GM23338 (cell line): ENCODE data around the gene TSEN2. TPM values are rescaled to one million over a fixed set of nuclear protein-coding genes. Genes with fewer than 3 reads are reported as not detected.

Experiments used
- CREB1 ChIP-seq: fragments of 250-450 bp; sonication (Bioruptor Pico); IDR thresholded peaks from 2 replicates; pipeline ENCODE4 v1.5.0; 2020; ENCODE audit warnings: low read depth, mild to moderate bottlenecking, moderate library complexity
- EZH2 ChIP-seq: fragments of 200-600 bp; sonication (generic); IDR thresholded peaks from one replicate; pipeline ENCODE4 v1.8.0; 2017; ENCODE audit warnings: antibody characterized with exemption, mild to moderate bottlenecking, low read depth; ENCODE audit not compliant: unreplicated experiment
- EZH2phosphoT487 ChIP-seq: fragments of 200-600 bp; sonication (generic); IDR thresholded peaks from one replicate; pipeline ENCODE4 v1.8.1; 2018; ENCODE audit warnings: antibody characterized with exemption; ENCODE audit not compliant: unreplicated experiment
- JUNB ChIP-seq: IDR thresholded peaks from one replicate; pipeline ENCODE4 v1.6.1; 2016; ENCODE audit warnings: antibody characterized with exemption; ENCODE audit not compliant: unreplicated experiment
- POLR2AphosphoS5 ChIP-seq: IDR thresholded peaks from 2 replicates; pipeline ENCODE4 v1.6.1; 2016; ENCODE audit warnings: antibody characterized with exemption, low read depth
- ZNF114 ChIP-seq: fragments of 250-450 bp; sonication (Bioruptor Pico); IDR thresholded peaks from 2 replicates; pipeline ENCODE4 v1.5.0; 2020; ENCODE audit warnings: mild to moderate bottlenecking, moderate library complexity
- ZNF331 ChIP-seq: fragments of 250-450 bp; sonication (Bioruptor Pico); IDR thresholded peaks from 2 replicates; pipeline ENCODE4 v1.5.0; 2020; ENCODE audit warnings: low read depth, mild to moderate bottlenecking, moderate library complexity
- polyA plus RNA-seq: library from polyadenylated mRNA; unstranded; fragments of >200 nt; fragmentation: Nextera tagmentation; extraction: Ambion mirVana; gene quantifications from 2 replicates; pipeline ENCODE4 v1.2.1, GENCODE V29; 2016
- total RNA-seq: library from RNA; depleted of rRNA; stranded (reverse); fragments of >200 nt; shearing (Covaris generic); gene quantifications from 2 replicates; pipeline ENCODE4 v1.2.3, GENCODE V29; 2014
- TF ChIP-seq, protein P1 (sequence below): fragments of 250-450 bp; sonication (Bioruptor Pico); IDR thresholded peaks from 2 replicates; pipeline ENCODE4 v1.5.0; 2020; ENCODE audit warnings: mild to moderate bottlenecking, moderate library complexity
- TF ChIP-seq, protein P2 (sequence below), 2 experiments: fragments of 200-600 bp in 1 of 2; sonication (generic) in 1 of 2; conservative IDR thresholded peaks; 2 replicates each; pipeline versions ENCODE4 v1.5.1 to v1.6.1; 2016 to 2017; ENCODE audit warnings: antibody characterized with exemption in 2 of 2, low read depth in 2 of 2, mild to moderate bottlenecking in 2 of 2, moderate library complexity in 1 of 2
- TF ChIP-seq, protein P3 (sequence below): IDR thresholded peaks from 2 replicates; pipeline ENCODE4 v1.6.1; 2016; ENCODE audit warnings: antibody characterized with exemption

The TSEN2 gene
- total and polyA plus RNA-seq, 2 experiments from 2014 or later, result 27.7 to 30.0 TPM

- TF ChIP-seq, protein P1, sequence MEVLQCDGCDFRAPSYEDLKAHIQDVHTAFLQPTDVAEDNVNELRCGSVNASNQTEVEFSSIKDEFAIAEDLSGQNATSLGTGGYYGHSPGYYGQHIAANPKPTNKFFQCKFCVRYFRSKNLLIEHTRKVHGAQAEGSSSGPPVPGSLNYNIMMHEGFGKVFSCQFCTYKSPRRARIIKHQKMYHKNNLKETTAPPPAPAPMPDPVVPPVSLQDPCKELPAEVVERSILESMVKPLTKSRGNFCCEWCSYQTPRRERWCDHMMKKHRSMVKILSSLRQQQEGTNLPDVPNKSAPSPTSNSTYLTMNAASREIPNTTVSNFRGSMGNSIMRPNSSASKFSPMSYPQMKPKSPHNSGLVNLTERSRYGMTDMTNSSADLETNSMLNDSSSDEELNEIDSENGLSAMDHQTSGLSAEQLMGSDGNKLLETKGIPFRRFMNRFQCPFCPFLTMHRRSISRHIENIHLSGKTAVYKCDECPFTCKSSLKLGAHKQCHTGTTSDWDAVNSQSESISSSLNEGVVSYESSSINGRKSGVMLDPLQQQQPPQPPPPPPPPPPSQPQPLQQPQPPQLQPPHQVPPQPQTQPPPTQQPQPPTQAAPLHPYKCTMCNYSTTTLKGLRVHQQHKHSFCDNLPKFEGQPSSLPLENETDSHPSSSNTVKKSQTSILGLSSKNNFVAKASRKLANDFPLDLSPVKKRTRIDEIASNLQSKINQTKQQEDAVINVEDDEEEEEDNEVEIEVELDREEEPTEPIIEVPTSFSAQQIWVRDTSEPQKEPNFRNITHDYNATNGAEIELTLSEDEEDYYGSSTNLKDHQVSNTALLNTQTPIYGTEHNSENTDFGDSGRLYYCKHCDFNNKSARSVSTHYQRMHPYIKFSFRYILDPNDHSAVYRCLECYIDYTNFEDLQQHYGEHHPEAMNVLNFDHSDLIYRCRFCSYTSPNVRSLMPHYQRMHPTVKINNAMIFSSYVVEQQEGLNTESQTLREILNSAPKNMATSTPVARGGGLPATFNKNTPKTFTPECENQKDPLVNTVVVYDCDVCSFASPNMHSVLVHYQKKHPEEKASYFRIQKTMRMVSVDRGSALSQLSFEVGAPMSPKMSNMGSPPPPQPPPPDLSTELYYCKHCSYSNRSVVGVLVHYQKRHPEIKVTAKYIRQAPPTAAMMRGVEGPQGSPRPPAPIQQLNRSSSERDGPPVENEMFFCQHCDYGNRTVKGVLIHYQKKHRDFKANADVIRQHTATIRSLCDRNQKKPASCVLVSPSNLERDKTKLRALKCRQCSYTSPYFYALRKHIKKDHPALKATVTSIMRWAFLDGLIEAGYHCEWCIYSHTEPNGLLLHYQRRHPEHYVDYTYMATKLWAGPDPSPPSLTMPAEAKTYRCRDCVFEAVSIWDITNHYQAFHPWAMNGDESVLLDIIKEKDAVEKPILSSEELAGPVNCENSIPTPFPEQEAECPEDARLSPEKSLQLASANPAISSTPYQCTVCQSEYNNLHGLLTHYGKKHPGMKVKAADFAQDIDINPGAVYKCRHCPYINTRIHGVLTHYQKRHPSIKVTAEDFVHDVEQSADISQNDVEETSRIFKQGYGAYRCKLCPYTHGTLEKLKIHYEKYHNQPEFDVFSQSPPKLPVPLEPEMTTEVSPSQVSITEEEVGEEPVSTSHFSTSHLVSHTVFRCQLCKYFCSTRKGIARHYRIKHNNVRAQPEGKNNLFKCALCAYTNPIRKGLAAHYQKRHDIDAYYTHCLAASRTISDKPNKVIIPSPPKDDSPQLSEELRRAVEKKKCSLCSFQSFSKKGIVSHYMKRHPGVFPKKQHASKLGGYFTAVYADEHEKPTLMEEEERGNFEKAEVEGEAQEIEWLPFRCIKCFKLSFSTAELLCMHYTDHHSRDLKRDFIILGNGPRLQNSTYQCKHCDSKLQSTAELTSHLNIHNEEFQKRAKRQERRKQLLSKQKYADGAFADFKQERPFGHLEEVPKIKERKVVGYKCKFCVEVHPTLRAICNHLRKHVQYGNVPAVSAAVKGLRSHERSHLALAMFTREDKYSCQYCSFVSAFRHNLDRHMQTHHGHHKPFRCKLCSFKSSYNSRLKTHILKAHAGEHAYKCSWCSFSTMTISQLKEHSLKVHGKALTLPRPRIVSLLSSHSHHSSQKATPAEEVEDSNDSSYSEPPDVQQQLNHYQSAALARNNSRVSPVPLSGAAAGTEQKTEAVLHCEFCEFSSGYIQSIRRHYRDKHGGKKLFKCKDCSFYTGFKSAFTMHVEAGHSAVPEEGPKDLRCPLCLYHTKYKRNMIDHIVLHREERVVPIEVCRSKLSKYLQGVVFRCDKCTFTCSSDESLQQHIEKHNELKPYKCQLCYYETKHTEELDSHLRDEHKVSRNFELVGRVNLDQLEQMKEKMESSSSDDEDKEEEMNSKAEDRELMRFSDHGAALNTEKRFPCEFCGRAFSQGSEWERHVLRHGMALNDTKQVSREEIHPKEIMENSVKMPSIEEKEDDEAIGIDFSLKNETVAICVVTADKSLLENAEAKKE, result no peak
- no peak for TF ChIP-seq JUNB
- no peak for TF ChIP-seq CREB1 (CRISPR knock-in tag)
- no peak for TF ChIP-seq ZNF331
- no peak for TF ChIP-seq EZH2
- TF ChIP-seq, protein P2, sequence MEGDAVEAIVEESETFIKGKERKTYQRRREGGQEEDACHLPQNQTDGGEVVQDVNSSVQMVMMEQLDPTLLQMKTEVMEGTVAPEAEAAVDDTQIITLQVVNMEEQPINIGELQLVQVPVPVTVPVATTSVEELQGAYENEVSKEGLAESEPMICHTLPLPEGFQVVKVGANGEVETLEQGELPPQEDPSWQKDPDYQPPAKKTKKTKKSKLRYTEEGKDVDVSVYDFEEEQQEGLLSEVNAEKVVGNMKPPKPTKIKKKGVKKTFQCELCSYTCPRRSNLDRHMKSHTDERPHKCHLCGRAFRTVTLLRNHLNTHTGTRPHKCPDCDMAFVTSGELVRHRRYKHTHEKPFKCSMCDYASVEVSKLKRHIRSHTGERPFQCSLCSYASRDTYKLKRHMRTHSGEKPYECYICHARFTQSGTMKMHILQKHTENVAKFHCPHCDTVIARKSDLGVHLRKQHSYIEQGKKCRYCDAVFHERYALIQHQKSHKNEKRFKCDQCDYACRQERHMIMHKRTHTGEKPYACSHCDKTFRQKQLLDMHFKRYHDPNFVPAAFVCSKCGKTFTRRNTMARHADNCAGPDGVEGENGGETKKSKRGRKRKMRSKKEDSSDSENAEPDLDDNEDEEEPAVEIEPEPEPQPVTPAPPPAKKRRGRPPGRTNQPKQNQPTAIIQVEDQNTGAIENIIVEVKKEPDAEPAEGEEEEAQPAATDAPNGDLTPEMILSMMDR (conservative IDR thresholded peaks at IDR 0.05; ENCODE audit: low read depth in 2 of 2), result no peak
- TF ChIP-seq, protein P3, sequence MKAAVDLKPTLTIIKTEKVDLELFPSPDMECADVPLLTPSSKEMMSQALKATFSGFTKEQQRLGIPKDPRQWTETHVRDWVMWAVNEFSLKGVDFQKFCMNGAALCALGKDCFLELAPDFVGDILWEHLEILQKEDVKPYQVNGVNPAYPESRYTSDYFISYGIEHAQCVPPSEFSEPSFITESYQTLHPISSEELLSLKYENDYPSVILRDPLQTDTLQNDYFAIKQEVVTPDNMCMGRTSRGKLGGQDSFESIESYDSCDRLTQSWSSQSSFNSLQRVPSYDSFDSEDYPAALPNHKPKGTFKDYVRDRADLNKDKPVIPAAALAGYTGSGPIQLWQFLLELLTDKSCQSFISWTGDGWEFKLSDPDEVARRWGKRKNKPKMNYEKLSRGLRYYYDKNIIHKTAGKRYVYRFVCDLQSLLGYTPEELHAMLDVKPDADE, result no peak
- no peak for TF ChIP-seq EZH2phosphoT487
- TF ChIP-seq ZNF114, result no peak
- no peak for TF ChIP-seq POLR2AphosphoS5
These were observed 11.5 kb upstream of the TSEN2 start (continued) for GRCh38 chr3:12472796-12473195.
